K562 (cell line): ENCODE measurements around the gene GSK3B. TPM values are rescaled to one million over a fixed set of nuclear protein-coding genes. Genes with fewer than 3 reads are reported as not detected.

Source experiments
- ARNT ChIP-seq, 2 experiments: fragments of 450-650 bp; IDR thresholded peaks; 2 replicates each; pipeline ENCODE4 v1.6.1; 2016; ENCODE audit warnings: mild to moderate bottlenecking in 1 of 2
- ATF6 ChIP-seq: sonication (generic); formaldehyde crosslinking; IDR thresholded peaks from 2 replicates; pipeline ENCODE4 v1.4.0; 2020; ENCODE audit warnings: mild to moderate bottlenecking, missing genetic modification reagents
- BACH1 ChIP-seq: fragments of 200-800 bp; sonication (Bioruptor generic); IDR thresholded peaks from 2 replicates; pipeline ENCODE4 v1.6.1; 2016; ENCODE audit warnings: missing genetic modification characterization, missing compliant biosample characterization
- CBFA2T3 ChIP-seq: fragments of 450-650 bp; IDR thresholded peaks from 2 replicates; pipeline ENCODE4 v1.6.1; 2017
- DIDO1 ChIP-seq: fragments of 450-650 bp; IDR thresholded peaks from 2 replicates; pipeline ENCODE4 v1.6.1; 2016; ENCODE audit warnings: low read depth, missing biosample characterization, missing genetic modification characterization
- FOXM1 ChIP-seq, 2 experiments: fragments of 450-650 bp in 1 of 2; sonication (generic) in 1 of 2; formaldehyde crosslinking in 1 of 2; IDR thresholded peaks; 2 replicates each; pipeline versions ENCODE4 v1.6.1 to v1.9.0; 2017 to 2022; ENCODE audit warnings: low read depth in 2 of 2, mild to moderate bottlenecking in 2 of 2, missing genetic modification reagents in 1 of 2, moderate library complexity in 1 of 2
- MEIS2 ChIP-seq: fragments of 450-650 bp; IDR thresholded peaks from 2 replicates; pipeline ENCODE4 v1.6.1; 2014; ENCODE audit warnings: mild to moderate bottlenecking; ENCODE audit not compliant: partially characterized antibody
- SNAPC5 ChIP-seq: fragments of 250-450 bp; sonication (Bioruptor Pico); IDR thresholded peaks from 2 replicates; pipeline ENCODE4 v1.8.0; 2021; ENCODE audit warnings: moderate library complexity, mild to moderate bottlenecking, inconsistent platforms
- ZKSCAN1 ChIP-seq: fragments of 150-350 bp; IDR thresholded peaks from 2 replicates; pipeline ENCODE4 v1.6.1; 2016; ENCODE audit warnings: low read depth, low read length
- ZNF143 ChIP-seq: sonication (generic); formaldehyde crosslinking; IDR thresholded peaks from 2 replicates; pipeline ENCODE4 v1.9.0; 2022; ENCODE audit warnings: mild to moderate bottlenecking, missing genetic modification reagents
- ZNF316 ChIP-seq: fragments of 450-650 bp; IDR thresholded peaks from 2 replicates; pipeline ENCODE4 v1.6.1; 2016
- ZNF354B ChIP-seq: fragments of 250-450 bp; sonication (Bioruptor Pico); IDR thresholded peaks from 2 replicates; pipeline ENCODE4 v1.4.0; 2020
- ZNF384 ChIP-seq: IDR thresholded peaks from 2 replicates; pipeline ENCODE4 v1.6.1; 2012; ENCODE audit warnings: low read depth, low read length, improper control_type of control experiment
- ZNF511 ChIP-seq: sonication (generic); formaldehyde crosslinking; IDR thresholded peaks from 2 replicates; pipeline ENCODE4 v1.8.0; 2022; ENCODE audit warnings: mild to moderate bottlenecking, missing genetic modification reagents
- ZNF592 ChIP-seq: fragments of 450-650 bp; IDR thresholded peaks from 2 replicates; pipeline ENCODE4 v1.6.1; 2017; ENCODE audit warnings: antibody characterized with exemption, mild to moderate bottlenecking
- ZNF79 ChIP-seq: fragments of 250-450 bp; sonication (Bioruptor Pico); IDR thresholded peaks from 2 replicates; pipeline ENCODE4 v1.4.0; 2020; ENCODE audit warnings: low read depth, mild to moderate bottlenecking, moderate library complexity
- polyA plus RNA-seq, 8 experiments: library from polyadenylated mRNA; depleted of rRNA in 4 of 8; stranded (reverse) in 5 of 8; unstranded in 3 of 8; fragments of >200 nt; fragmentation: Nextera tagmentation in 2 of 8; fragmentation: Illumina TruSeq in 1 of 8; extraction: Ambion mirVana in 2 of 8; extraction: Trizol in 1 of 8; gene quantifications; 2 replicates each; pipeline versions ENCODE4 v1.2.1 to v1.2.3, GENCODE V29; 2011 to 2014; ENCODE audit warnings: inconsistent platforms in 1 of 8, missing spikeins in 1 of 8
- total RNA-seq, 7 experiments: library from RNA; depleted of rRNA in 6 of 7; stranded (reverse); fragments of >200 nt in 6 of 7; fragmentation: Illumina TruSeq in 2 of 7; extraction: Trizol in 2 of 7; gene quantifications; 2 replicates each; pipeline versions ENCODE4 v1.2.1 to v1.2.3, GENCODE V29; 2011 to 2021; ENCODE audit warnings: low replicate concordance in 1 of 7

Gene GSK3B
- total and polyA plus RNA-seq, 9 of the 15 experiments (the other 6 are each of a cell fraction or from before 2014, with no cell fraction given) = 4.7 to 25.0 (median 18.7) TPM

- TF ChIP-seq ARNT (IDR thresholded peaks at IDR 0.05) (no peak), ZNF384 (no peak), ZKSCAN1 (no peak), BACH1 (no peak), ZNF143 (no peak), MEIS2 (no peak), ZNF511 (CRISPR knock-in tag) (no peak), ZNF316 (peak; percentile 97), ZNF592 (peak; percentile 33; the same call in 1 of the 2 replicates), DIDO1 (tag) (no peak), FOXM1 (IDR thresholded peaks at IDR 0.05; ENCODE audit: low read depth) (no peak), FOXM1 (CRISPR knock-in tag; IDR thresholded peaks at IDR 0.05; ENCODE audit: low read depth) (no peak), ZNF79 (CRISPR knock-in tag) (no peak), ATF6 (CRISPR knock-in tag) (no peak), CBFA2T3 (peak; percentile 38), ZNF354B (CRISPR knock-in tag) (no peak), SNAPC5 (CRISPR knock-in tag) (no peak)
Observed at GRCh38 chr3:119783255-119783654, 311.0 kb downstream of the GSK3B start (continued).
